ENCODE results near the gene PRAME. TPM values are rescaled to one million over a fixed set of nuclear protein-coding genes. Genes with fewer than 3 reads are reported as not detected.
"Not testable (repeated sequence)": the region's sequence is repeated elsewhere in the genome, so short reads cannot be mapped to it uniquely, and the experiment has no call there.

The PRAME gene
- total RNA-seq, 1 donor from 2014 or later: 0.21 TPM

DNA sequence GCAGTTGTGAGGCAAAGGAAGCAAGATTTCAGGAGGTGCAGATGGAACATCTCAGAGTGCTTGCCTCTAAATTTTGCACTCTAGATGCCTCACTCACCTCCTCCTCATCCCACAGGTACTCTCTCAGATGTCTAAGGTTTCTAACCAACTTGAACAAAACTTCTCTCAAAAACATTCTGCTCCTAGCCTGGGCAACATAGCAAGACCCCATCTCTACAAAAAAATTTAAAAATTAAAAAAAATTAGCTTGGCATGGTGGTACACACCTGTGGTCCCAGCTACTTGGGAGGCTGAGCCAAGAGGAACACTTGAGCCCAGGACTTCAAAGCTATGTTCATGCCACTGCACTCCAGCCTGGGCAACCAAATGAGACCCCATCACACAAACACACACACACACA, 43.2 kb downstream of the PRAME start:
- Mint-ChIP-seq H3K9me3 (peaks cover 3% of the 10 kb centered on the region), H3K36me3 (ENCODE audit: low read depth) (no peaks in the 10 kb centered on the region), H3K4me1 (no peaks in the 10 kb centered on the region), H3K27me3 (ENCODE audit: low read depth) (peaks cover 59% of the 10 kb centered on the region), H3K27ac (ENCODE audit: unreplicated experiment) (no peak overlapping the region), H3K4me3 (no peak overlapping the region)
- no peak for DNase-seq (ENCODE audit: low read depth, low spot score)
- TF ChIP-seq, protein P1, sequence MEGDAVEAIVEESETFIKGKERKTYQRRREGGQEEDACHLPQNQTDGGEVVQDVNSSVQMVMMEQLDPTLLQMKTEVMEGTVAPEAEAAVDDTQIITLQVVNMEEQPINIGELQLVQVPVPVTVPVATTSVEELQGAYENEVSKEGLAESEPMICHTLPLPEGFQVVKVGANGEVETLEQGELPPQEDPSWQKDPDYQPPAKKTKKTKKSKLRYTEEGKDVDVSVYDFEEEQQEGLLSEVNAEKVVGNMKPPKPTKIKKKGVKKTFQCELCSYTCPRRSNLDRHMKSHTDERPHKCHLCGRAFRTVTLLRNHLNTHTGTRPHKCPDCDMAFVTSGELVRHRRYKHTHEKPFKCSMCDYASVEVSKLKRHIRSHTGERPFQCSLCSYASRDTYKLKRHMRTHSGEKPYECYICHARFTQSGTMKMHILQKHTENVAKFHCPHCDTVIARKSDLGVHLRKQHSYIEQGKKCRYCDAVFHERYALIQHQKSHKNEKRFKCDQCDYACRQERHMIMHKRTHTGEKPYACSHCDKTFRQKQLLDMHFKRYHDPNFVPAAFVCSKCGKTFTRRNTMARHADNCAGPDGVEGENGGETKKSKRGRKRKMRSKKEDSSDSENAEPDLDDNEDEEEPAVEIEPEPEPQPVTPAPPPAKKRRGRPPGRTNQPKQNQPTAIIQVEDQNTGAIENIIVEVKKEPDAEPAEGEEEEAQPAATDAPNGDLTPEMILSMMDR (conservative IDR thresholded peaks at IDR 0.05): no peak

DNA sequence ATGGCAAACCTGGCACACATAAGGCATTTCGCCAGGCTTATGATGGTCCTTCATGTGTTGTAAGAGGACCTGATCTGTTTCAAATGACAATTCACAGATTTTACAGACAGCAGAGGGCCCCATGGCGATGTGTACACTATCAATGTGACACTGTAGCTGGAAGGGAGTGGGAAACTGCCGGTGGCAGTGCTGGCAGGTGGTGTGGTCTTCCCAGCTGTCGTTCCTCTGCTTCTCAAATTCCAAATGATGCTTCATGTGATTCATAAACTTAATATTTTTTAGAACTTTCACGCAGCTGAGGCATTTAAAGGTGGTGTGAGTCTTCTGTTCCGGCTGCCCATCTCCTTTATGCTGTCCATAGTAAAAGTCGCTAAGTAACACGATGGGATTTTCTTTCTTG, 44.6 kb downstream of the PRAME start:
- not testable (repeated sequence) for H3K36me3 Mint-ChIP-seq (ENCODE audit: low read depth); H3K4me1 Mint-ChIP-seq; H3K4me3 Mint-ChIP-seq; H3K9me3 Mint-ChIP-seq; DNase-seq (ENCODE audit: low read depth, low spot score); H3K27ac Mint-ChIP-seq (ENCODE audit: unreplicated experiment)
- H3K27me3 Mint-ChIP-seq (ENCODE audit: low read depth): peaks cover 59% of the 10 kb centered on the region

DNA sequence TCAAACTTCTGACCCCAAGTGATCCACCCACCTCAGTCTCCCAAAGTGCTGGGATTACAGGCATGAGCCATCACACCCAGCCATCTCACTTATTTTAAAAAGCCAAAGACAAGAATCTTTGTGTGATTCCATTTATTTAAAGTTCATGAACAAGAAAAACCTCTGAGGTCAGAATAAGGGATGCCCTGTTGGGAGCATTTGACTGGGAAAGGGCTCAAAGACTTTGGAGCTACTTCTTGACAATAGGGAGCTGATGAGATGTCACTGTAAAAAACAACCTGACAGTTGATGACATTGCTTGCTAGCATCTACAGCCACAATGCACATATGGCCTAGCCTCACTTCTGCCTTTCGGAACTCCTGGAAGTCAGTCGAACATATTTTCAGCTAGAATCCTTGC, 45.4 kb downstream of the PRAME start:
- DNase-seq (ENCODE audit: low read depth, low spot score): no peak
- Mint-ChIP-seq H3K4me1 (no peaks in the 10 kb centered on the region), H3K27me3 (ENCODE audit: low read depth) (peaks cover 59% of the 10 kb centered on the region), H3K27ac (ENCODE audit: unreplicated experiment) (no peak overlapping the region), H3K9me3 (peaks cover 3% of the 10 kb centered on the region), H3K4me3 (peak overlapping the region; percentile 12), H3K36me3 (ENCODE audit: low read depth) (peaks cover 4% of the 10 kb centered on the region)
- TF ChIP-seq, protein P1 (conservative IDR thresholded peaks at IDR 0.05): no peak

DNA sequence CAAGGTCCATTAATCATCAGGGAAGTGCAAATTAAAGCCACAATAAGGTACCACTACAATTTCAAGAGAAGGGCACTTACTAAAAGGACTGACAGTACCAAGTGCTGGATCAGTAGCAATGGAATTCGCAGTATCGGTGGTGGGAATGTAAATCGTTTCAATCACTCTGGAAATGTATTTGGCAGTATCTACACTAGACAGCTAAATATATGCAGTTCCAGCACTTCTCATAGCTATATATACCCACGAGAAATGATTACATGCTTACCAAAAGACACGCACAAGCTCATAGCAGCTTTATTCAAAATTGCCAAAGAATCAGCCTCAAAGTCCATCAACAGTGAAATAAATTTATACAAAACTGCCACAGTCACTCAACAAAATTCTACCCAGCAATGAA, 46.1 kb downstream of the PRAME start:
- Mint-ChIP-seq H3K4me3 (no peak overlapping the region), H3K36me3 (ENCODE audit: low read depth) (peaks cover 6% of the 10 kb centered on the region), H3K27me3 (ENCODE audit: low read depth) (peaks cover 59% of the 10 kb centered on the region), H3K9me3 (peaks cover 3% of the 10 kb centered on the region), H3K4me1 (peaks cover 1% of the 10 kb centered on the region), H3K27ac (ENCODE audit: unreplicated experiment) (no peak overlapping the region)
- TF ChIP-seq, protein P1 (conservative IDR thresholded peaks at IDR 0.05): no peak
- DNase-seq (ENCODE audit: low read depth, low spot score): no peak

DNA sequence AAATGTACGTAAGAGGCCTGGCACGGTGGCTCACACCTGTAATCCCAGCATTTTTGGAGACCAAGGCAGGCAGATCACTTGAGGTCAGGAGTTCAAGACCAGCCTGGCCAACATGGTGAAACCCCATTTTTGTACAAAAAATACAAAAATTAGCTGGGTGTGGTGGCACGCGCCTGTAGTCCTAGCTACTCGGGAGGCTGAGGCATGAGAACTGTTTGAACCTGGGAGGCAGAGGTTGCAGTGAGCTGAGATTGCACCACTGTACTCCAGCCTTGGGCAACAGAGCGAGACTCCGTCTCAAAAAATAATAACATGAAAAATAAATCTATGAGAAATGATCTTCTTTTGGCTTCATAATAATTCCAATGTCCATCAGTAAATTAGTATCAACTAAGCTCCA, 48.2 kb downstream of the PRAME start:
- H3K9me3 Mint-ChIP-seq; DNase-seq (ENCODE audit: low read depth, low spot score); H3K27ac Mint-ChIP-seq (ENCODE audit: unreplicated experiment); H3K4me3 Mint-ChIP-seq: not testable (repeated sequence)
- peaks cover 22% of the 10 kb centered on the region for H3K36me3 Mint-ChIP-seq (ENCODE audit: low read depth)
- H3K4me1 Mint-ChIP-seq: peaks cover 17% of the 10 kb centered on the region
- peaks cover 46% of the 10 kb centered on the region for H3K27me3 Mint-ChIP-seq (ENCODE audit: low read depth)

DNA sequence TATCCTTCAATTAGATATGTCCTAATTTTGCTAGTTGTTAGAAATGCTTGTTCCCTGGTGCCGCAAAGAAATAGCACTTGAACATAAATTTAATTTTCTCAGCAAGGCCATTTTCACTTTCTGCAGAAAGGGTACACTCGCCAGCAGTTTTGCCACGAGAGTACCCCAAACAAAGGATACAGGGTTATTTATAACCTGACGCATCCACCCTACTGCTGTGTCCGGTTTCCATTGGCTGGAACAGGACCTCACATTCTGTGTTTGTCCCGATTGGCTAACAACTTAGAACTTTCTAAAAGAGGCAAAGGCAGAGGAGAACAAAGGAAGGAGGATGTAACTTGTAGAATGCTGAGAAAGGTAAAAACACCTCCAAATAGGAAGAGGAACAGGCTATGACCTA, 49.2 kb downstream of the PRAME start:
- not testable (repeated sequence) for H3K27ac Mint-ChIP-seq (ENCODE audit: unreplicated experiment); DNase-seq (ENCODE audit: low read depth, low spot score); H3K9me3 Mint-ChIP-seq
- peaks cover 37% of the 10 kb centered on the region for H3K27me3 Mint-ChIP-seq (ENCODE audit: low read depth)
- H3K4me1 Mint-ChIP-seq: peaks cover 20% of the 10 kb centered on the region
- peaks cover 26% of the 10 kb centered on the region for H3K36me3 Mint-ChIP-seq (ENCODE audit: low read depth)
- H3K4me3 Mint-ChIP-seq: peak overlapping the region; percentile 91

DNA sequence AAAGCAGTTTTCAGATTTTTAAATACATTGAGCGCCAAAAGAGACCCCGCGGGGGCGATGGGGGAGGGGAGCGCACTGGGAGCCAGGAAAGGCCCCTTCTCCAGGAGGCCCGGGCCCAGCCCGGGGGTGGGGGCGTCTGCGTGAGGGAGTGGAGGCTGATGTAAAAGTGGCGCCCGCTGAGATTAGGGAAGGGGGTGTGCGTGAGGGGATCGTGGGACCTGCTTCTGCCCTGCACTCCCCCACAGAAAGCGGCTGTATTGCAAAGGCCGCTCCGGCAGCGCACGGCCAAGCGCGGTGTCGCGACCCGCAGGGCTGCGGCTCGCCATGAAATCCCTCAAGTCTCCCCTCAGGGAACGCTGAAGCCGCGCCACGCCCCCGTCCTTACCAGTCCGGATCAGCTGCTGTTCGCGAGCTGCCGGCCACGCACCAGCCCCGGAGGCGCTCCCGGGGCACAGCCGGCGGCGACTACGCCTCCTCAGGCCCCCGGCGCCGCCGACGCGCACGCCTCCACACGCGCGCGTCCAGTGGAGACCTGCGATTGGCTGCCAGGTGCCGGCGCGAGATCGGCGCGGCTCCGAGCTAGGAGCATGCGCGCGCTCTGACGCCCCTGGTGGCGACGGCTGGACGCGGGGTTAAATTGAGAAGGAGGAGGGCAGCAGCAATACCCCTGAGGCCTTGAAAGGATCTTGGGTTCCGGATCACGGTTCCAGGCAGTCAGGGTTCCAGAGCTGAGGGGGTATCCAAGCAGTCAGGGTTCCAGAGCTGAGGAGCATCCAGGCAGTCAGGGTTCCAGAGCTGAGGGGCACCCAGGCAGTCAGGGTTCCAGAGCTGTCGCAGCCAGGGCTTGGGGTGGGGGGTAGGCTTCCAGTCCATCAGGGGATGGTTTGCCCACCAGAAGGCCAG, 50.5 kb downstream of the PRAME start, which contains the start of gene ZNF280B:
TSS of gene ZNF280B (minus strand) at position 469 of the 903 bp plus-strand sequence. CDS start 19,344 bp downstream, outside the sequence.
- H3K9me3 Mint-ChIP-seq: no peaks in the 10 kb centered on the region
- peaks cover 25% of the 10 kb centered on the region for H3K27me3 Mint-ChIP-seq (ENCODE audit: low read depth)
- H3K36me3 Mint-ChIP-seq (ENCODE audit: low read depth): peaks cover 36% of the 10 kb centered on the region
- peak; percentile 82 for DNase-seq (ENCODE audit: low read depth, low spot score)
- H3K4me1 Mint-ChIP-seq: peaks cover 30% of the 10 kb centered on the region
- peak within 1 kb of the TSS; percentile 91 for H3K4me3 Mint-ChIP-seq
- TF ChIP-seq, protein P1 (conservative IDR thresholded peaks at IDR 0.05): peak; percentile 72
- peak within 1 kb of the TSS; percentile 54 for H3K27ac Mint-ChIP-seq (ENCODE audit: unreplicated experiment)
